Calu3 (cell line): ENCODE results near the gene MAP1S. TPM values are rescaled to one million over a fixed set of nuclear protein-coding genes. Genes with fewer than 3 reads are reported as not detected.

ENCODE experiments used
- Bru-seq: library from RNA; stranded (reverse); fragments of 400-500 nt; gene quantifications from one replicate; lab custom pipeline; 2021; lab: Mats Ljungman, UMichigan
- BruChase-seq, 2 experiments: library from RNA; stranded (reverse); fragments of 400-500 nt; gene quantifications; one replicate each; lab custom pipeline; 2021; lab: Mats Ljungman, UMichigan
- BruUV-seq: library from RNA; stranded (reverse); fragments of 400-500 nt; replicated peaks from 2 replicates; lab custom pipeline; 2021; lab: Mats Ljungman, UMichigan
- CTCF ChIA-PET: fragments of 300-600 bp; sonication (Branson Sonifier 250); formaldehyde crosslinking; loops from one replicate; lab custom pipeline; 2022; ENCODE audit warnings: antibody characterized with exemption; lab: Charles Lee
- DNase-seq: peaks from one replicate; pipeline ENCODE4 v3.0.0; 2022
- H3K27ac Mint-ChIP-seq: one replicate; pipeline ENCODE4 v1.8.0; 2022; ENCODE audit warnings: mixed read lengths; ENCODE audit not compliant: unreplicated experiment
- H3K27me3 Mint-ChIP-seq: one replicate; pipeline ENCODE4 v1.8.0; 2022; ENCODE audit warnings: mixed read lengths; ENCODE audit not compliant: unreplicated experiment
- H3K36me3 Mint-ChIP-seq: one replicate; pipeline ENCODE4 v1.8.0; 2022; ENCODE audit warnings: mild to moderate bottlenecking, moderate library complexity, mixed read lengths; ENCODE audit not compliant: insufficient read depth, unreplicated experiment
- H3K4me1 Mint-ChIP-seq: one replicate; pipeline ENCODE4 v1.8.0; 2022; ENCODE audit warnings: mild to moderate bottlenecking, low read depth, mixed read lengths; ENCODE audit not compliant: unreplicated experiment
- H3K4me3 Mint-ChIP-seq: one replicate; pipeline ENCODE4 v1.8.0; 2022; ENCODE audit warnings: mild to moderate bottlenecking, low read depth, moderate library complexity, mixed read lengths; ENCODE audit not compliant: unreplicated experiment
- H3K9me3 Mint-ChIP-seq: one replicate; pipeline ENCODE4 v1.8.0; 2022; ENCODE audit warnings: low read depth, mixed read lengths; ENCODE audit not compliant: unreplicated experiment
- intact Hi-C: fragments of 100-400 bp; cut with micrococcal nuclease; formaldehyde crosslinking; loops from one replicate; pipeline ENCODE4 v1.10.0; 2022; ENCODE audit not compliant: unreplicated experiment
- long read RNA-seq: library from polyadenylated mRNA; stranded (forward); transcript quantifications from one replicate; pipeline ENCODE4 v2.0.0, GENCODE V29; 2022
- total RNA-seq: library from RNA; stranded (reverse); gene quantifications from 2 replicates; pipeline ENCODE4 v1.2.3, GENCODE V29; 2022
- TF ChIP-seq, protein P1 (sequence below): fragments of 200-600 bp; IDR thresholded peaks from one replicate; pipeline ENCODE4 v1.8.0; 2022; ENCODE audit warnings: antibody characterized with exemption; ENCODE audit not compliant: unreplicated experiment

The MAP1S gene, protein sequence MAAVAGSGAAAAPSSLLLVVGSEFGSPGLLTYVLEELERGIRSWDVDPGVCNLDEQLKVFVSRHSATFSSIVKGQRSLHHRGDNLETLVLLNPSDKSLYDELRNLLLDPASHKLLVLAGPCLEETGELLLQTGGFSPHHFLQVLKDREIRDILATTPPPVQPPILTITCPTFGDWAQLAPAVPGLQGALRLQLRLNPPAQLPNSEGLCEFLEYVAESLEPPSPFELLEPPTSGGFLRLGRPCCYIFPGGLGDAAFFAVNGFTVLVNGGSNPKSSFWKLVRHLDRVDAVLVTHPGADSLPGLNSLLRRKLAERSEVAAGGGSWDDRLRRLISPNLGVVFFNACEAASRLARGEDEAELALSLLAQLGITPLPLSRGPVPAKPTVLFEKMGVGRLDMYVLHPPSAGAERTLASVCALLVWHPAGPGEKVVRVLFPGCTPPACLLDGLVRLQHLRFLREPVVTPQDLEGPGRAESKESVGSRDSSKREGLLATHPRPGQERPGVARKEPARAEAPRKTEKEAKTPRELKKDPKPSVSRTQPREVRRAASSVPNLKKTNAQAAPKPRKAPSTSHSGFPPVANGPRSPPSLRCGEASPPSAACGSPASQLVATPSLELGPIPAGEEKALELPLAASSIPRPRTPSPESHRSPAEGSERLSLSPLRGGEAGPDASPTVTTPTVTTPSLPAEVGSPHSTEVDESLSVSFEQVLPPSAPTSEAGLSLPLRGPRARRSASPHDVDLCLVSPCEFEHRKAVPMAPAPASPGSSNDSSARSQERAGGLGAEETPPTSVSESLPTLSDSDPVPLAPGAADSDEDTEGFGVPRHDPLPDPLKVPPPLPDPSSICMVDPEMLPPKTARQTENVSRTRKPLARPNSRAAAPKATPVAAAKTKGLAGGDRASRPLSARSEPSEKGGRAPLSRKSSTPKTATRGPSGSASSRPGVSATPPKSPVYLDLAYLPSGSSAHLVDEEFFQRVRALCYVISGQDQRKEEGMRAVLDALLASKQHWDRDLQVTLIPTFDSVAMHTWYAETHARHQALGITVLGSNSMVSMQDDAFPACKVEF
- total RNA-seq, result 57.1 and 59.5 TPM in 2 replicates
- Bru-seq, nascent RNA, result percentile 62 among the genes with signal in this experiment
- percentile 67 among the genes with signal in this experiment for BruChase-seq, experiment 1, labeled RNA remaining after a 6-hour chase
- BruChase-seq, experiment 2, labeled RNA remaining after a 2-hour chase, result percentile 71 among the genes with signal in this experiment
- long read RNA-seq, transcript MAP1S-201 (7 exons, 3,419 nt), result major isoform, 35 of 61 reads
- long read RNA-seq, partial matches to known transcripts, result 19 of 61 reads
- long read RNA-seq, other reads (novel, unspliced or antisense), result 5 of 61 reads

DNA sequence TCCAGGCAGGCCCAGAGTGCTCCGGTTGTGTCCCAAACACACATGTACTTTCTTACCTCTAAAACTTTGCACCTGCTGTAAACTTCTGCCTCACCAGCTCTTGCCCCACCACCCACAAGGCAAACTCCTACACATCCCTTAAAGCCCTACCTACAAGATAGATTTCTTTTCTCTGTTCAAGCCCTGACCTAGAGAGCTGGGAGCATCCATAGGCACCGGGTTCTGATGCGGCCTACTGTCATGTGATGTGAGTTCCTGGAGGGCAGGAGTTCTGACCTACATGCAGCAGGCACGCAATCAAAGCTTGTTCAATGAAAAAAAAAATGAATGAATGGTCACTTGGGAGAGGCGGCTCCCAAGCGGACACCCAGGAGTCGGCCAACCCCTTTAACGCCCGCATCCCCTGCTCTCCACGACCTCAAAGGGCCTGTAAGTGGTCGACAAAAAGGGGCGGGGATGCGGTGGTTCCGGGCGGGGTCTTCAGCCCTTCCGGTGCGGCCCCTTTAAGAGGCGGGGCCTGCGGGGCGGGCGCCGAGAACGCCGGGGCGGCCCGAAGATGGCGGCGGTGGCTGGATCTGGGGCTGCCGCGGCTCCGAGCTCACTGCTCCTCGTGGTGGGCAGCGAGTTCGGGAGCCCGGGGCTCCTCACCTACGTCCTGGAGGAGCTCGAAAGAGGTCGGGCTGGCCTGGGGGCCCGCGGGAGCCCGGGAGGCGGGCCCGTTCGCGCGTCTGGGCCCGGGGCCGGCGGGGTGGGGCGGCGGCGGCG lies at the start of gene MAP1S:
Gene MAP1S, plus strand, starts transcription at position 534 of the 765 bp plus-strand sequence. Its CDS starts 23 bp downstream, at position 557.
- CTCF ChIA-PET, result interaction anchor here (0.6 to 1.0 kb wide), 2 partner anchors 11 to 75 kb away, joined by 5 to 9 read pairs; no protein-coding TSS in a partner anchor
- Mint-ChIP-seq H3K27me3 (no peaks in the 10 kb centered on the region), H3K4me3 (peak within 1 kb of the TSS; percentile 80), H3K9me3 (no peaks in the 10 kb centered on the region), H3K27ac (peak within 1 kb of the TSS; percentile 43), H3K36me3 (peaks cover 27% of the 10 kb centered on the region), H3K4me1 (peaks cover 25% of the 10 kb centered on the region)
- TF ChIP-seq, protein P1, sequence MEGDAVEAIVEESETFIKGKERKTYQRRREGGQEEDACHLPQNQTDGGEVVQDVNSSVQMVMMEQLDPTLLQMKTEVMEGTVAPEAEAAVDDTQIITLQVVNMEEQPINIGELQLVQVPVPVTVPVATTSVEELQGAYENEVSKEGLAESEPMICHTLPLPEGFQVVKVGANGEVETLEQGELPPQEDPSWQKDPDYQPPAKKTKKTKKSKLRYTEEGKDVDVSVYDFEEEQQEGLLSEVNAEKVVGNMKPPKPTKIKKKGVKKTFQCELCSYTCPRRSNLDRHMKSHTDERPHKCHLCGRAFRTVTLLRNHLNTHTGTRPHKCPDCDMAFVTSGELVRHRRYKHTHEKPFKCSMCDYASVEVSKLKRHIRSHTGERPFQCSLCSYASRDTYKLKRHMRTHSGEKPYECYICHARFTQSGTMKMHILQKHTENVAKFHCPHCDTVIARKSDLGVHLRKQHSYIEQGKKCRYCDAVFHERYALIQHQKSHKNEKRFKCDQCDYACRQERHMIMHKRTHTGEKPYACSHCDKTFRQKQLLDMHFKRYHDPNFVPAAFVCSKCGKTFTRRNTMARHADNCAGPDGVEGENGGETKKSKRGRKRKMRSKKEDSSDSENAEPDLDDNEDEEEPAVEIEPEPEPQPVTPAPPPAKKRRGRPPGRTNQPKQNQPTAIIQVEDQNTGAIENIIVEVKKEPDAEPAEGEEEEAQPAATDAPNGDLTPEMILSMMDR, result no peak
- intact Hi-C loops, result no loop called here
- DNase-seq, result peak; percentile 60
- no TSS peak for BruUV-seq

DNA sequence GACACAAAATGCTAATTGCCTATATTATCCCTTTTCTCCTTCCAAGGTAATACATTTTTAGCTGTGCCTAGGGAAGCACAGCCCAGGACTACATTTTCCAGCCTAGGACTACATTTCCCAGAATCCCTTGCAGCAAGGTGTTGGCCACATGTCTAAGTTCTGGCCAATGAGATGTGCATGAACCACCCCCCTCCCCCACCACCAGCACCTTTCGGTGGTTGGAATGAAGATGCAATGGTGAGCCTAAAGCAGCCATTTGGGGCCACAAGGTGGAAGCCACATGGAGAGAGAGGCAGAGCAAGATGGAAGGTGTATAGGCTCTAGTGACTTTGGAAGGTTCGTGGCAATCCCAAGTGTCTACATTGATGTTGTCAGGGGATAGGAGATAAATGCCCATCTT lies 47.4 kb upstream of the MAP1S start:
- intact Hi-C loops, result no loop called here
- H3K36me3 Mint-ChIP-seq, result no peaks in the 10 kb centered on the region
- H3K27me3 Mint-ChIP-seq, result peaks cover 50% of the 10 kb centered on the region
- H3K4me1 Mint-ChIP-seq, result no peaks in the 10 kb centered on the region
- no peak overlapping the region for H3K4me3 Mint-ChIP-seq
- TF ChIP-seq, protein P1, result no peak
- BruUV-seq, result no TSS peak
- DNase-seq, result peak; percentile 40
- CTCF ChIA-PET, result no interaction called here
- no peaks in the 10 kb centered on the region for H3K9me3 Mint-ChIP-seq
- H3K27ac Mint-ChIP-seq, result no peak overlapping the region

DNA sequence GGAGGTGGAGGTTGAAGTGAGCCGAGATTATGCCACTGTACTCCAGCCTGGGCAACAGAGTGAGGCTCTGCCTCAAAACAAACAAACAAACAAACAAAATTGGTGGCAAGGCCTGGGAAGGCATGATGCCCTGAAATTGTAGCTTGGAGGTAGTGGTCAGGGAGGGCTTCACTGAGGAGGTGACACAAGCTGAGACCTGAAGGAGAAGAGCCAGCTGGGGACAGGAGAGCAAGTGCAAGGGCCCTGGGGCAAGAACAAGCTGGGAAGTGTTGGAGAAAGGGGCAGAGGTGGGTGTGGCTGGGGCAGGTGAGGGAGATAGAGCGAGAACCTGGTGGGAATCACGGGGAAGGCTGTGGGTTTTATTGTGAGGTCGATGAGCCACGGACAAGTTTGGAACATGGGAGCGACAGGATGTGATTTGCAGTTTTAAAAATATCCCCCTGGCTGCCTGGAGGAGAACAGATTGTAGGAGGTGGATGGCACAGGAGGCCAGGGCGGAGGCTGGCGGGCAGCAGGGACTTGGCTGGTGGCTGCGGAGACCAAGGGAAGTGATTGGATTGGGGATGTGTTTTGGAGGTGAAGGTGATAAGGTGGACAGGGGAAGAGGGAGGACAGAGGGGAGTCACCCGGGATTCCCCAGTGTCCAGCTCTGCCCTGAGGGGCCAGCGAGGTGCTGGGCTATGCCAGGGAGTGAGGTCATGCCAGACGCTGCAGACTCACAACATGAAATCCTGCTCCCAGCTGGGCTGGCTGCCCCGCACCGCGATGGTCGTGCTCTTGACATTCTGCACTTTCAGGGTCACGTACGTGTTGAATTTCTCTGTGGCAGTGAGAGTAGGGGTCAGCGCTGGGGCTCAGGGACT lies 45.1 kb upstream of the MAP1S start:
- Mint-ChIP-seq H3K4me3 (no peak overlapping the region), H3K36me3 (peaks cover 3% of the 10 kb centered on the region), H3K4me1 (no peaks in the 10 kb centered on the region), H3K9me3 (no peaks in the 10 kb centered on the region), H3K27me3 (peaks cover 62% of the 10 kb centered on the region), H3K27ac (no peak overlapping the region)
- intact Hi-C loops, result no loop called here
- CTCF ChIA-PET, result interaction anchor here (0.6 kb wide), 1 partner anchor 18 kb away, joined by 4 read pairs; no protein-coding TSS in a partner anchor
- TF ChIP-seq, protein P1, result no peak
- no TSS peak for BruUV-seq
- no peak for DNase-seq
